ENCODE data around the gene SUZ12. TPM values are rescaled to one million over a fixed set of nuclear protein-coding genes. Genes with fewer than 3 reads are reported as not detected.
"Not testable (repeated sequence)": the region's sequence is repeated elsewhere in the genome, so short reads cannot be mapped to it uniquely, and the experiment has no call there.

The SUZ12 gene
- total RNA-seq, 1 experiment from 2014 or later: 20.4 TPM

DNA sequence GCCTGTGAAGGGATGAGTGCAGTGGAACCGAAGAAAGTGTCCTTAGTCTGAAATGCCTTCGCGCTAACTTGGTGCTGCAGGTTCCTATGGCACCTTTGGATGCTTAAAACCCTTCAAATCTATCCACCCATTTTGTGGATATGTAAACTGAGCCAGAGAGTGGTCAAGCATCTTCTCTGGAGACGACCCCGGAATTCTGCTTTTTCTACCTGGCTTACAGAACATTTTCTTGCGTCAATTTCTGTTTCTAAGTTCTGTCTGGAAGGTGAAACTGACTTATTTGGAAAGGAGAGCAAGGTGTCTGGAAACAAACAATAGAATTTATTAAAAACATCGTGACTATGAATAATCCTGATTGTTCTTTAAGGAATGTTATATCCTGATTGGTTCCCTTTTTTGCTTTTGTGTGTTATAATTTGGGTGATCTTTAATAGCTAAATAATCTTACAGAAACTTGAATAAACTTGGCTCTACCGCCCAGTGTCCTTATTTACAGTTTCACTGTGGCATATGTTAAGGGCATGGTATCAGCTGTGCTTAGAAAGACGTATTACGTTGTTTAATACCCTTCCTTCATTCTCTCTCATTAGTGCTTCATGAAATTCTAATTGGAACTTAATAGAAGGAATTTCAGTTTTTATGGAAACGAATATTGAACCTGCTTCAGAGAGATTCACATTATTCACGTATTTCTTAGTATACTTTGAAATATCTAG lies 1.3 kb downstream of the SUZ12 start:
- in situ Hi-C loops (cut with HindIII; ENCODE audit: low pct_unique_long_range_greater_than_20kb, low sequenced_read_pairs); DNase-seq (ENCODE audit: low read depth): not testable (repeated sequence)

DNA sequence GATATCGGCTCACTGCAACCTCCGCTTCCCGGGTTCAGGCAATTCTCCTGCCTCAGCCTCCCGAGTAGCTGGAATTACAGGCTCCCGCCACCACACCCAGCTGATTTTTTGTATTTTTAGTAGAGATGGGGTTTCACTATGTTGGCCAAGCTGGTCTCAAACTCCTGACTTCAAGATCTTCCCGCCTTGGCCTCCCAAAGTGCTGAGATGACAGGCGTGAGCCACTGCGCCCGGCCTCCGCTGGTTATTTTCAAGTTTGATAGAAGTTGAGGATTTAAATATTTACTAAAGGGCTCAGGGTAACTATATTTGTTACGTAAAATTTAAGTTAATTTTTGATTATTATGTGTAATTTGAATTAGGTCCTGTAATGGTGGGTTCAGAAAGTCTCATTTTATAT lies 5.1 kb downstream of the SUZ12 start:
- in situ Hi-C loops (cut with HindIII; ENCODE audit: low pct_unique_long_range_greater_than_20kb, low sequenced_read_pairs): not testable (repeated sequence)

DNA sequence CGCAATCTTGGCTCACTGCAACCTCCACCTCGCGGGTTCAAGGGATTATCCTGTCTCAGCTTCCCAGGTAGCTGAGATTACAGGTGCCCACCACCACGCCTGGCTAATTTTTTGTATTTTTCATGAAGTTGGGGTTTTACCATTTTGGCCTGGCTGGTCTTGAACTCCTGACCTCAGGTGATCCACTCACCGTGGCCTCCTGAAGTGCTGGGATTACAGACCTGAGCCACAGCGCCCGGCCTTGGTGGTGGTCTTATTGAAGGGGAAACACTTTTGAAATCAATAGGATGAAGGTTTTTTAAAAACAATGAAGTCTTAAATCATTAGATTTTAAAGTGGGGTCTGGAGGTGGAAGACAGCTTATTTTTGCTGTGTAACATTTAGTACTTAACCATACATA lies 5.6 kb downstream of the SUZ12 start:
- in situ Hi-C loops (cut with HindIII; ENCODE audit: low pct_unique_long_range_greater_than_20kb, low sequenced_read_pairs); DNase-seq (ENCODE audit: low read depth): not testable (repeated sequence)

More for the DNA sequence above, 5.1 kb downstream of the SUZ12 start:
- not testable (repeated sequence) for DNase-seq (ENCODE audit: low read depth)

DNA sequence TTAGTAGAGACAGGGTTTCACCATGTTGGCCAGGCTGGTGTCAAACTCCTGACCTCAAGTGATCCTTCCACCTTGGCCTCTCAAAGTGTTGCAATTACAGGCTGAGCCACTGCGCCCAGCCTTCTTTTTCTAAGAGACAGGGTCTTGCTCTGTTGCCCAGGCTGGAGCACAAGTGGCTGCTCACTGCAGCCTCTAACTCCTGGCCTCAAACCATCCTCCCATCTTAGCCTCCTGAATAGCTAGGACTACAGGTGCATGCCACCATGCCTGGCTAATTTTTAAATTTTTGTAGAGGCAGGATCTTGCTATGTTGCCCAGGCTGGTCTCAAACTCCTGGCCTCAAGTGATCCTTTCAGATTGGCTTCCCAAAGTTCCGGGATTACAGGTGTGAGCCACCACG lies 15.1 kb downstream of the SUZ12 start:
- DNase-seq (ENCODE audit: low read depth); in situ Hi-C loops (cut with HindIII; ENCODE audit: low pct_unique_long_range_greater_than_20kb, low sequenced_read_pairs): not testable (repeated sequence)

DNA sequence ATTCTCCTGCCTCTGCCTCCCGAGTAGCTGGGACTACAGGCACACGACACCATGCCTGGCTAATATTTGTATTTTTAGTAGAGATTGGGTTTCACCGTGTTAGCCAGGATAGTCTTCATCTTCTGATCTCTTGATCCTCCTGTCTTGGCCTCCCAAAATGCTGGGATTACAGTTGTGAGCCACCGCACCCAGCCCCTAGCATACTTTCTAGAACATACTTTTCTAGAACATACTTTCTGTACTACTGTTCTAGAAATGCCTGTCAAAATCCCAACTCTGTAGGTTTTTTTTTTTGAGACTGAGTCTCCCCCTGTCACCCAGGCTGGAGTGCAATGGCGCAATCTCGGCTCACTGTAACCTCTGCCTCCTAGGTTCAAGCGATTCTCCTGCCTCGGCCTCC lies 27.3 kb downstream of the SUZ12 start:
- DNase-seq (ENCODE audit: low read depth); in situ Hi-C loops (cut with HindIII; ENCODE audit: low pct_unique_long_range_greater_than_20kb, low sequenced_read_pairs): not testable (repeated sequence)

DNA sequence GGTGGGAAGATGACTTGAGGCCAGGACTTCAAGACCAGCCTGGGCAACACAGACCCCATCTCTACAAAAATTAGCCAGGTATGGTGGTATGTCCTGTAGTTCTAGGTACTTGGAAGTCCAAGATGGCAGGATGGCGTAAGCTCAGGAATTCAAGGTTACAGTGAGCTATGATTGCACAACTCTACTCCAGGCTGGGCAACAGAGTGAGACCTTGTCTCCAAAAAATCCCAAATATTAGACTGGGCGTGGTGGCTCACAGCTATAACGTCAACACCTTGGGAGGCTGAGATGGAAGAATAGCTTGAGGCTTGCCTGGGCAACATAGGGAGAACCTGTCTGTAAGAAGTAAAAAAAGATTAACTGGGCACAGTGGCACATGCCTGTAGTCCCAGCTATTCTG lies 30.8 kb downstream of the SUZ12 start:
- in situ Hi-C loops (cut with HindIII; ENCODE audit: low pct_unique_long_range_greater_than_20kb, low sequenced_read_pairs): no loop called here
- no peak for DNase-seq (ENCODE audit: low read depth)

DNA sequence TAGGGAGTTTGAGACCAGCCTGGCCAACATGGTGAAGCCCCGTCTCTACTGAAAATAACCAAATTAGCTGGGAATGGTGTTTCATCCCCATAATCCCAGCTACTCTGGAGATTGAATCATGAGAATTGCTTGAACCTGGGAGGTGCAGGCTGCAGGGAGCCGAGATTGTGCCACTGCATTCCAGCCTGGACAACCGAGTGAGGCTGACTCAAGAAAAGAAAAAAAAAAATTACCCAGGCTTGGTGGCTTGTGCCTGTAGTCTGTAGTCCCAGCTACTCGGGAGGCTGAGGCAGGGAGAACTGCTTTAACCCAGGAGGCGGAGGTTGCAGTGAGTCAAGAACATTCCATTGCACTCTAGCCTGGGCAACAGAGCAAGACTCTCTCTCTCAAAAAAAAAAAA lies 33.6 kb downstream of the SUZ12 start:
- in situ Hi-C loops (cut with HindIII; ENCODE audit: low pct_unique_long_range_greater_than_20kb, low sequenced_read_pairs); DNase-seq (ENCODE audit: low read depth): not testable (repeated sequence)

DNA sequence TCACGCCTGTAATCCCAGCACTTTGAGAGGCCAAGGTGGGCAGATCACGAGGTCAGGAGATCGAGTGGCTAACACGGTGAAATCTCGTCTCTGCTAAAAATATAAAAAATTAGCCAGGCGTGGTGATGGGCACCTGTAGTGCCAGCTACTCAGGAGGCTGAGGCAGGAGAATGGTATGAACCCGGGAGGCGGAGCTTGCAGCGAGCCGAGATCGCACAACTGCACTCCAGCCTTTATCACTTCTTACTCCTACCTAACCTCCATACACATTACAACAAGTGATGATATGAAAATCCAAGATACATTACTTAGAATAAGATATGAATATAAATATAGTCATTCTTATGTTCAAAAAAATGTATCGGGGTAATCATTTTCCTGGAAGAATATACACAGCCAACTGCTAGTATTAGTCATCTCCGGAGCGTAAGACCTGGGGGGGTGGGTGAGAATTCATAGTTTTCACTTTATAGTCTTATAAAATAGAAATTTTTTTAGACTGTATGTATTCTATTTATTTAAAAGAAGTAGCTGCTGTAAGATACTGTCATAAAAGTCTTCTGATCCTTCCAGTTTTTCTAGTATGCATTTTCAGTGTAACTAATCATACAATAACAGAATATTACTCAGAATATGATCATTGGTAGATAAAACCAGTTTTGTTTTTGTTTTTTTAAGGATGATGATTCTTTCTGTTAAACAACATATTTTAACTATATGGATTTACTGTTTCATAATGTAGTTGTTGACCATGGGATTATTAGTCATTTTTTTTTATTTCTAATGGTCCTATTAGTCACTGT lies 37.7 kb downstream of the SUZ12 start:
- in situ Hi-C loops (cut with HindIII; ENCODE audit: low pct_unique_long_range_greater_than_20kb, low sequenced_read_pairs); DNase-seq (ENCODE audit: low read depth): not testable (repeated sequence)

DNA sequence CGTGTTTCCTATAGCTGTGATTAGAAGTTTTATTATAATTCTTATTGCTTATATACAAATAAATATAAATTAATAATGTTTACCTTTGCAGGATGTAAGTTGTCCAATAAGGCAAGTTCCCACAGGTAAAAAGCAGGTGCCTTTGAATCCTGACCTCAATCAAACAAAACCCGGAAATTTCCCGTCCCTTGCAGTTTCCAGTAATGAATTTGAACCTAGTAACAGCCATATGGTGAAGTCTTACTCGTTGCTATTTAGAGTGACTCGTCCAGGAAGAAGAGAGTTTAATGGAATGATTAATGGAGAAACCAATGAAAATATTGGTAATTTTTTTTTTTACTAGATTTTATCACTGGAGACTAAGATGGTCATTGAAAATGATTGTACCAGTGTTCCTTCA lies 38.6 kb downstream of the SUZ12 start:
- DNase-seq (ENCODE audit: low read depth); in situ Hi-C loops (cut with HindIII; ENCODE audit: low pct_unique_long_range_greater_than_20kb, low sequenced_read_pairs): not testable (repeated sequence)

DNA sequence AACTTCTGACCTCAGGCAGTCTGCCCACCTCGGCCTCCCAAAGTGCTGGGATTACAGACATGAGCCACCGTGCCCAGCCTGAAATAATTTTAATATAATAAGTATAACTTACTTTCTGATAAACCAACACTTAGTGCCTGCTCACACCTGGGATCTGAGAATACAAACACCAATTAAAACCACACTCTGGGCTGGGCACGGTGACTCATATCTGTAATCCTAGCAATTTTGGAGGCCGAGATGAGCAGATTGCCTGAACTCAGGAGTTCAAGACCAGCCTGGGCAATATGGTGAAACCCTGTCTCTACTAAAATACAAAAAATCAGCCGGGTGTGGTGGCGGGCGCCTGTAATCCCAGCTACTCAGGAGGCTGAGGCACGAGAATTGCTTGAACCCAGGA lies 55.0 kb downstream of the SUZ12 start:
- DNase-seq (ENCODE audit: low read depth); in situ Hi-C loops (cut with HindIII; ENCODE audit: low pct_unique_long_range_greater_than_20kb, low sequenced_read_pairs): not testable (repeated sequence)

DNA sequence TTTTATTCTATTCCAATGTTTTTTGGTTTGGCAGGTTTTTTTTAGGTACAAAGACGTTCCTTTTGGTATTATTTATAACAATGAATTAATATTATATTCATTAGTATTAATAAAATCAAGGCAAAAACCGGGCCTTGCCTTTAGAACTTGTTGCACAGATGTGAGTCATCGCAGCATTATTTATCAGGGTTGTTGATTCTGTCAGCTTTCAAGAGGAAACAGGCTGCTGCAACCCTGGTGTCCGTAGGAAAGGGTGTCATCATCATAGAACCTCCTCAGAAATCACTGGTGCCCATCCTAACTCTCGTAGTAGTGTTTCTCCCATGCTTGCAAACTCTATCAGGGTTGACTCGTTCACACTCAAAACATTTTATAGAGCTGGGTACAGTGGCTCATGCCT lies 60.2 kb downstream of the SUZ12 start:
- in situ Hi-C loops (cut with HindIII; ENCODE audit: low pct_unique_long_range_greater_than_20kb, low sequenced_read_pairs): no loop called here
- DNase-seq (ENCODE audit: low read depth): no peak

DNA sequence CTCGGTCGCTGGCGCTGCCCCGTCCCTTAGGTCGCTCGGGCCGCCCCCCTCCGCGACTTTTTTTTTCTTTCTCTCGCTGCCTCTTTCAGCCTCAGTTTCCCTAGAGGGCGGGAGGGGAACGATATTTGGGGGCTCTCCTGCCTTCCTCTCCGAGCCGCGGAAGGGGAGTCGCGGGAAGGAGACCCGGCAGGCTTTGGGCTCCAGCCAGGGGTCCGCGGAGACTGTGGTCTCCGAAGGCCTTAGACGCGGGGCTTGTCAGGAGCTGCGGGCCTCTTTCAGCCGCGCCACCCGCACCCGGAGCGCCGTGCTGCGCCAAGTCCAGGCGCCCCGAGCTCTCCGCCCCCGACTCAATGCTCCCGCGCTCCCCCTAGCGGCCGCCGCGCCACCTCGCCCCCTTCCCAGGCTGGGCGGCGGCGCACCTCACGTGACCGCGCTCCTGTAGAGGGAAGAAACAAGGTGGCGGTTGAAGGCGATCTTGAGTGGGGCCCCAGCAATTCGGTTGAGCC lies 70.2 kb downstream of the SUZ12 start, which contains the start of gene LRRC37B:
Gene LRRC37B (plus strand): TSS at position 427 of the 506 bp plus-strand sequence. CDS start 14,010 bp downstream, outside the sequence.
- in situ Hi-C loops (cut with HindIII; ENCODE audit: low pct_unique_long_range_greater_than_20kb, low sequenced_read_pairs): no loop called here
- peak; percentile 91 for DNase-seq (ENCODE audit: low read depth)

DNA sequence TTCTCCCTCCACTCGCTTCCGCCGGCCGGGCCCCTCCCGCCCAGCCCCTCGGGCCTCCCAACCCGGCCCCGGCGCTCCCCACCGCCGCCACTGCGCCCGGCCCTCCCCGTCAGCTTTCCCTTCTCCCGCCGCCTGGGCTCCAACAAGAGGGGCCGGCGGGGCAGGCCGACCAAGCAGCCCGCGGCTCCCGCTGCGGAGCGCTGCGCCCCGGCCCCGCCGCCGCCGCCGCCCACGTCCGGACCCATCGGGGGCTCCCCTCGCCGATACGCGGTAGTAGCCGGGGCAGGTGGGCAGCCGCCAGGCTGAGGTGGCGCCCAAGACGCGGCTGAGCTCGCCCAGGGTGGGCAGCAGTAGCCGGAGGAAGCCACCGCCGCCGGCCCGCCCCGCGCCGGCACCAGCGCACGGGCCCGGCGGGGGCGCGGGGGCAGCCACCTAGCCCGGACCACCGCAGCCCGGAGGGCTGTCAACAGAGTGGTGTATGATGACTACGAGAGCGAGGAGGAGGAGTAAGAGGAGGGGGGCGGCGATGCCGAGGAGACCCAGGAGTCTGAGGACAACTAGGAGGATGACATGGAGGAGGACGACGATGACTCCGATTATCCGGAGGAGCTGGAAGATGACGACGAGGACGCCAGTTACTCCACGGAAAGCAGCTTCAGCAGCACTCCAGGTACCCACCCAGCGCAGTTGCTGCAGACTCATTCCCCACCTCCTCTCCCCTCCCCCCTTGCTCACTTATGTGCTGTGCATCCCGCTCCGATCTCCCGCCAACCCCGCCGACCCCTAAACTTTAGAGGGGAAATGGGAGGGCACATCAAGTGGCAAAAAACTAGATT lies 70.9 kb downstream of the SUZ12 start:
- in situ Hi-C loops (cut with HindIII; ENCODE audit: low pct_unique_long_range_greater_than_20kb, low sequenced_read_pairs): no loop called here
- peak; percentile 55 for DNase-seq (ENCODE audit: low read depth)

DNA sequence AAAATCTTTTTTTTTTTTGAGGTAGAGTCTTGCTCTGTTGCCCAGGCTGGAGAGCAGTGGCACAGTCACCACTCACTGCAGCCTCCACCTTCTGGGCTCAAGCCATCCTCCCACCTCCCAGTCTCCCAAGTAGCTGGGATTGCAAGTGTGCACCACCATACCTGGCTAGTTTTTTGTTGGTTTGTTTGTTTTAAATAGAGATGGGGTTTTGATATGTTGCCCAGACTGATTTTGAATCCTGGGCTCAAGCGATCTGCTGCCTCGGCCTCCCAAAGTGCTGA lies 72.4 kb downstream of the SUZ12 start:
- DNase-seq (ENCODE audit: low read depth): no peak
- in situ Hi-C loops (cut with HindIII; ENCODE audit: low pct_unique_long_range_greater_than_20kb, low sequenced_read_pairs): no loop called here

DNA sequence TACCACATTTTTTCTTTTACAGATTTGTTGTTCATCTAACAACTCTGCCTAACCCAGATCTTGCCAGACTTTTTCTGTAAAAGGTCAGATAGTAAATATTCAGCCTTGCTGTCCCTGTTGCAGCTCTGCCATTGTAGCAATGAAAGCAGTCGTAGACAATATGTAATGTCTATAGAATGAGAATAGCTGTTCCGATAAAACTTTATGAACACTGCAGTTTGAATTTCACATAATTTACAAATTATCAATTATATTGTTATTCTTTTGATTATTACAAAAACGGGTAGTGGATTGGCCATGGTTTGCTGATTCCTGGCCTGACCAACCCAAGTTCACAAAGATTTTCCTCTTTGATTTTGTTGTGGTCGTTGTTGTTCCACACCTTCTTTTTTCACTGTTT lies 73.3 kb downstream of the SUZ12 start:
- in situ Hi-C loops (cut with HindIII; ENCODE audit: low pct_unique_long_range_greater_than_20kb, low sequenced_read_pairs): no loop called here
- no peak for DNase-seq (ENCODE audit: low read depth)

DNA sequence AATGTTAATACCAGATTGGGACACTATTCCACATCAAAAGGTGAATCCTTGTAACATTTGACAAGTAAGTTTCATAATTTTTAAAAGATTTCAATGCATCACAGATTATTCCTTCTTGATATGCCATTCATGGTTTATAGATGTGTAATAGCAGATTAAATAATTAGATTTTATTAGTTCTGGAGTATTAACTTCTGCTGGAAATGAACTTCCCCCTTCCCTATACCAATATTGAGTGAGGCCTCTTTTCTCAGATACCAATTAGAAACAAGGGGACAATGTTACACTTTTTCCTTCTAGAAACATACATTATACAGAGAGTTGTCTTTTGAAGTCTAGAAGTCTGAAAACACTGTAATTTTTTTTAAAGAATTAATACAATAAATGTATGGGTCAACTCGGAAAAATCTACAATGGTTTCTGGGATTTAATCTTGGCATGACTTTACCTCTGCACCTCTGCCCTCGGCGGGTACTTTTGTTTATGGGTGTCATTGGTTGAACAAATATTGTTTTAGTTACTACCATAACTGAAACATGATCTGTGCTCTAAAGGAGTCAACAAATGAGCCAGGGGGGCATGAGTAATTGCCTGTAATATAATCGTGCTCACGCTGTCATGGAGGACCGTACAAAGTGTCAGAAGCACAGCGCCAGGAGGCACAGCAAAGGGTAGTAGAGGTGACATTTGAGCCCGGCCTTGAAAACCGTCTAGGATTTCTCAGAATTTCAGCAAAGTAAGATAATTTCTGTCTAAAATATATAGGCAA lies 78.6 kb downstream of the SUZ12 start:
- in situ Hi-C loops (cut with HindIII; ENCODE audit: low pct_unique_long_range_greater_than_20kb, low sequenced_read_pairs): no loop called here
- DNase-seq (ENCODE audit: low read depth): no peak

DNA sequence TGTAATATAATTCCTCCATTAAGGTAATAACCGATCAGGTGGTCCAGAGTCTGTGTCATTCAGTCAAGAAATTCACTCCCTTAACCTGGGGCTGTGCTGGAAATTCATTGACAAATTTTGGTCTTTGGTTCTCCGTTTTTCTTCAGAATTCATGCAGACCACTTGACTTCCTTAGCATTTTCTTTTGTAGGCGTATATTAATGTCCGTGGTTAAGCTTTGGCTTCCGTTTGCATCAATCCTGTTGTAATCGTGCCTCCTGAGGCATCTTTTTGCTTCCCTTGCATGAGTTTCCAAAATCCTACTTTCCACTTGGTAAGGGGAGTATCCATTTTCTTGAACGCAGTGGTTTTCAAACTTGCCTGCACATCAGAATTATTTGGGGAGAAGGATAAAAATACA lies 79.4 kb downstream of the SUZ12 start:
- DNase-seq (ENCODE audit: low read depth): no peak
- in situ Hi-C loops (cut with HindIII; ENCODE audit: low pct_unique_long_range_greater_than_20kb, low sequenced_read_pairs): no loop called here

DNA sequence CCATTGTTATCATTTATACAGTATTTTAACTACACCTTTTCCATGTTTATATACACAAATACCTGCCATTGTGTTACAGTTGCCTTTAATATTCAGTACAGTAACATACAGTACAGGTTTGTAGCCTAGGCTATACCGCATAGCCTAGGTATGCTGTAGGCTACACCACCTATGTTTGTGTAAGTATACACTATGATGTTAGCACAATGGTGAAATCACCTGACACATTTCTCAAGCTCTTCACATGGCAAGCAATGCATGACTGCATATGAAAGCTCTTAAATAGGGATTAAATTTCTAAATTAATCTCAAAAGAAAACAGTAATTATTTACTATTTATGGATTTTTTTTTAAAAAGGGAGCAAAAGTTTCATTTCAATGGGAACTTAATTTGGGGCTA lies 82.4 kb downstream of the SUZ12 start:
- in situ Hi-C loops (cut with HindIII; ENCODE audit: low pct_unique_long_range_greater_than_20kb, low sequenced_read_pairs): no loop called here

More for the DNA sequence above, 82.4 kb downstream of the SUZ12 start:
- DNase-seq (ENCODE audit: low read depth): no peak

Measured in Caki2 (cell line).